BE2C (cell line): ENCODE data around the gene ATG101.

ENCODE experiments used
- DNase-seq: peaks from one replicate; pipeline ENCODE4 v3.0.0-alpha.2; 2020
- H3K27me3 ChIP-seq: fragments of 250-450 bp; sonication (Bioruptor Pico); 2 replicates; pipeline ENCODE4 v1.5.1; 2020; ENCODE audit warnings: mild to moderate bottlenecking
- H3K36me3 ChIP-seq: fragments of 250-450 bp; sonication (Bioruptor Pico); 2 replicates; pipeline ENCODE4 v1.5.1; 2020; ENCODE audit warnings: mild to moderate bottlenecking
- H3K4me1 ChIP-seq: fragments of 250-450 bp; sonication (Bioruptor Pico); 2 replicates; pipeline ENCODE4 v1.5.1; 2020
- H3K4me3 ChIP-seq: 2 replicates; pipeline ENCODE4 v1.5.1; 2011; ENCODE audit warnings: low read depth, low read length
- H3K9me3 ChIP-seq: fragments of 250-450 bp; sonication (Bioruptor Pico); 2 replicates; pipeline ENCODE4 v1.5.1; 2020
- TF ChIP-seq, protein P1 (sequence below): IDR thresholded peaks from 2 replicates; pipeline ENCODE4 v1.5.1; 2012; ENCODE audit warnings: mild to moderate bottlenecking, low read depth, low read length

Gene ATG101

DNA sequence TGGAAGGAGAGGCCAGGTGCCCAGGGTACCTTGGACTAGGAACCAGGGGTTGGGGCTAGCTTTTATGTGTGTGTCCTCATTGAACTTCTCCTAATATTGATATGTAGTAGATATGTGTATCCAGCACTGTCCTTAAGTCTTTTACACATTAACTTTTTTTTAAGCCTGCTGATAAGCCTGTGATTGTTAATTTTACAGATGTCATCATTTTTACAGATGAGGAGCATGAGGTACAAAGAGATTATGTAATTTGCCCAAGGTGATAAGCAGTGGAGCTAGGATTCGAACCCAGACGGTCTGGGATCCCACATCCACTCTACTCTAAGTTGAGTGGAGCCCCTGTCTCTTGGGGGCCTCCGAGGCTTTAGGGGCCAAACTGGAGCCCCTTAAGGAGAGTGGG lies 28.7 kb upstream of the ATG101 start:
- TF ChIP-seq, protein P1, sequence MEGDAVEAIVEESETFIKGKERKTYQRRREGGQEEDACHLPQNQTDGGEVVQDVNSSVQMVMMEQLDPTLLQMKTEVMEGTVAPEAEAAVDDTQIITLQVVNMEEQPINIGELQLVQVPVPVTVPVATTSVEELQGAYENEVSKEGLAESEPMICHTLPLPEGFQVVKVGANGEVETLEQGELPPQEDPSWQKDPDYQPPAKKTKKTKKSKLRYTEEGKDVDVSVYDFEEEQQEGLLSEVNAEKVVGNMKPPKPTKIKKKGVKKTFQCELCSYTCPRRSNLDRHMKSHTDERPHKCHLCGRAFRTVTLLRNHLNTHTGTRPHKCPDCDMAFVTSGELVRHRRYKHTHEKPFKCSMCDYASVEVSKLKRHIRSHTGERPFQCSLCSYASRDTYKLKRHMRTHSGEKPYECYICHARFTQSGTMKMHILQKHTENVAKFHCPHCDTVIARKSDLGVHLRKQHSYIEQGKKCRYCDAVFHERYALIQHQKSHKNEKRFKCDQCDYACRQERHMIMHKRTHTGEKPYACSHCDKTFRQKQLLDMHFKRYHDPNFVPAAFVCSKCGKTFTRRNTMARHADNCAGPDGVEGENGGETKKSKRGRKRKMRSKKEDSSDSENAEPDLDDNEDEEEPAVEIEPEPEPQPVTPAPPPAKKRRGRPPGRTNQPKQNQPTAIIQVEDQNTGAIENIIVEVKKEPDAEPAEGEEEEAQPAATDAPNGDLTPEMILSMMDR: no peak
- no peak overlapping the region for H3K4me3 ChIP-seq
- peaks cover 9% of the 10 kb centered on the region for H3K36me3 ChIP-seq
- no peak for DNase-seq
- H3K27me3 ChIP-seq: no peaks in the 10 kb centered on the region
- H3K9me3 ChIP-seq: no peaks in the 10 kb centered on the region
- peaks cover 11% of the 10 kb centered on the region for H3K4me1 ChIP-seq

DNA sequence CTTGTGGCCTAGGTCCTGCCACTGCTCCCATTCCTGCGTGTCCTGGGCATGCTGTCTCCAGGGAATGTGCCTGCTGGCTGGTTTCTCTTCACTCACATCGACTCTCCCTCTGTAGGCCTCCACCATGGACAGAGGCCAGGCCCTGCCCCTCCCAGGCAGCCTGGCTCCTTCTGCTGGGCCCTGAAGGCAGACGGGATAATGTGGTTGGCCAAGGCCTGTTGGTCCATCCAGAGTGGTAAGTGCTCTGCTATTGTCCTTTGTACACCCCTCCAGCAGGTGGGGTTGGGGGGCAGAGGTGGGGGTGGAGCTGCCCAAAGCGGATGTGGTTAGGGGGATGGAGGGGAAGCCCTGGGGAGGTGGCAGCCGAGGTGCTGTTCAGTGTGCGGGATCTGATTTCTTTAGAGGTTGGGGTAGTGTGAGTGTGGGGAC lies 28.1 kb upstream of the ATG101 start:
- no peaks in the 10 kb centered on the region for H3K27me3 ChIP-seq
- H3K9me3 ChIP-seq: no peaks in the 10 kb centered on the region
- H3K36me3 ChIP-seq: peaks cover 9% of the 10 kb centered on the region
- H3K4me3 ChIP-seq: no peak overlapping the region
- peak; percentile 66 for DNase-seq
- H3K4me1 ChIP-seq: peaks cover 8% of the 10 kb centered on the region
- TF ChIP-seq, protein P1: no peak

DNA sequence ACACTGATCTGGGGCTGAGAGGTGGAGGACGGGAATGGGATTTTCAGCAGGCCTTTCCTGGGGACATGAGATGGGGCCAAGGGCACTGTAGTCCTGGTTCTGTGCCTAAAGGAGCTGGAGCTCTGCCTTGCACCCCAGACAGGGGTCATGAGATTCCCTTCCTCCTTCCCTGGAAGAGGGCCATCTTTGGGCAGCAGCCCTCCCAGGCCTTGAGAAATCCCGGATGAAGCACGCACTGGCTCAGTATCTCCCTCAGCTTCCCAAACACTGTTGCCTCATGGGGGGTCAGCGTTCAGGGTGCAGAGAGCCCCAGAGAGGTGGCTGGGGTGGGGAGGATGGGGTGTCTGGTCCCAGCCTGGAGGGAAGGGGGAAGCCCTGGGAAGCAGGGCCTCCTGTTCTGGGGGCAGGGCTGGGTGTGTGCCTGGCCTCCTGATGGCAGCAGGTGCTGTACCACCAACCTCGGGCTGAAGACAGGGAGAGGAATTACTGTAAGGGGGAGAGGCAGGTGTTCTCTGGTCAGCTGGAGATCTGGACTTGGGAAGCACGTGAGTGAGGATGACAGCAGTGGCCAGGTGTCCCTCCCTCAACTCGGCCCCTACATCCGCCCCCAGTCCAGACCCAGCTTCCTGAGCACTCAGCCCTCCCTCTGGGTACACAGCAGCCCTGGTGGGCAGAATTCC lies 26.9 kb upstream of the ATG101 start:
- Histone ChIP-seq H3K27me3 (no peaks in the 10 kb centered on the region), H3K9me3 (no peaks in the 10 kb centered on the region), H3K4me1 (peaks cover 7% of the 10 kb centered on the region; the same call in 1 of the 2 replicates), H3K4me3 (no peak overlapping the region), H3K36me3 (peaks cover 9% of the 10 kb centered on the region)
- DNase-seq: no peak
- TF ChIP-seq, protein P1: no peak

DNA sequence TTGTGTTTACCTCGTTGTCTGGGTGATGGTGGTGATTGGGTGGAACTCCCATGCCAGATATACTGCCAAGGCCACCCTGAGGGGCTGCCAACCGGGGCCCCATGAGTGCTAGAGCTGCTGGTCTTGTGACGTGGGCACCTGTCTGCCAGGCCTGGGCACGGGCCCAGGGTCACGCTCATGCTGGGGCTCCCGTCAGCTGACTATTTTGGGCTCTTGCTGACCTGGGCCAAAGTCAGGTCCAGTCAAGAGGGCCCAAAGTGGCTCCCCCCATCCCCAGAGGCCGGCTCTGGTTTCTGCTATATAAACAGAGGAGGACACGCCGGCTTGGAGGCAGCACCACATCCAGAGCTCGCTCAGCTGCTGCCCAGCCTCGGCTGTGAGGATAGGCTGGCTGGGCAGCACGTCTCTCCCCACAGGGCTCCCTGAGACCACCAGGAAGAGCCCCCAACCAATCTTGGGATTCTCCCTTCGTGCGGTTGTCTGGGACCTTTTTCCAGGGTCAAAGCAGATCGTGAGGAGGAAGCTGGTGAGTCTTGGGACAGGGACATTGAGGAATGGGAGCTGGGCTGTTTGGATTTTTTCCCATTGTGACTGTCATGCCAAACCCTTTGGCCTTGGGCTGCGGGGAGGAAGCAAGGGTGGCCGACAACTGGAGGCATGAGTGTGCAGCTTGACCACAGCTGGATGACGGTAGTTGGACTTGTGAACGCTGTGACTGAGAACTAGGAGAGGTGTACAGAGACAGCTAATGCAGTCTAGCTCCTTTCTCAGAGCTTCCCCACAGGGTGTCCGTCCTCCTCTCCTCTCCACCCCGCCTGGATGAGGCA lies 26.2 kb upstream of the ATG101 start:
- Histone ChIP-seq H3K27me3 (no peaks in the 10 kb centered on the region), H3K36me3 (peaks cover 9% of the 10 kb centered on the region), H3K4me1 (peaks cover 7% of the 10 kb centered on the region; the same call in 1 of the 2 replicates), H3K4me3 (no peak overlapping the region), H3K9me3 (no peaks in the 10 kb centered on the region)
- DNase-seq: no peak
- TF ChIP-seq, protein P1: no peak

DNA sequence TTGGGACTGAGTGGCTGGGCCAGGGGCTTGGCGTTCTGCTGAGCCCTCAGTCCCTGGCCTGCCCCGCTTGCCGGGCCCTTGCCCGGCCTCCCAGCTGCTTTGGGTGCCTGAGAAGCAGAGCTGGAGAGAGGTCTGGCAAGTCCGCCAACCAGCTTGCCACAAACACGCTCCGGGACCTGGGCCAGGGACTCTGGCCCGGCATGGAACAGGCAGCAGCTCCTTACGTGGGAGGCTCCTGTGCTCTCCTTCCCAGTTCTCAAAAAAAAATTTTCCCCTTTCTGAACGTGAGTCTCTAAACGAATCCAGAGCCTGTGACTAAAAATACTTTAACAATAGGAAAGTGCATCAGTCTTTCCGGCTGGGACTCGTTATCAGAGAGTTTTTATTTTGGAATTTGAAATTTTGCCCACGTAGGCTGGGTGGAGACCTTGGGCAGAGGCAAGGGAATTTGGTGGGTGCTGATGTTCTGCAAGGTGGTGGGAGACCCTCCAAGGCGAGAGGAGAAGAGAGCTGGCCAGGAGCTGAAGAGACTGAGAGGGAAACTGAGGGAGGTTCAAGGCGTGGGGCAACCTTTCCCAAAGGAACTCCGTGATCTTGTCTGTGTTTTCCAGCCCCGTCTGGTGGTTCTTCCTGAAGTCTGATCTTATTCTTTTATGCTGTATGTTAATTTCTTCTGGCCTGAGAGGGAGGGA lies 25.3 kb upstream of the ATG101 start:
- H3K4me3 ChIP-seq: no peak overlapping the region
- TF ChIP-seq, protein P1: no peak
- H3K27me3 ChIP-seq: no peaks in the 10 kb centered on the region
- DNase-seq: no peak
- peaks cover 9% of the 10 kb centered on the region for H3K36me3 ChIP-seq
- no peaks in the 10 kb centered on the region for H3K9me3 ChIP-seq
- peaks cover 7% of the 10 kb centered on the region; the same call in 1 of the 2 replicates for H3K4me1 ChIP-seq
